ENCODE data around the gene BACH2. TPM values are rescaled to one million over a fixed set of nuclear protein-coding genes. Genes with fewer than 3 reads are reported as not detected.
"Not testable (repeated sequence)": the region's sequence is repeated elsewhere in the genome, so short reads cannot be mapped to it uniquely, and the experiment has no call there.

BACH2 gene
- total RNA-seq, 1 donor from 2014 or later, result 7.7 TPM

- Histone ChIP-seq H3K4me1 (no peaks in the 10 kb centered on the region), H3K27me3 (no peaks in the 10 kb centered on the region), H3K36me3 (no peaks in the 10 kb centered on the region), H3K27ac (no peak overlapping the region), H3K9me3 (no peaks in the 10 kb centered on the region), H3K4me3 (no peak overlapping the region)
- no peak for TF ChIP-seq CTCF (IDR thresholded peaks at IDR 0.05)
- DNase-seq (ENCODE audit: low spot score in 2 of 2), result no peak
- intact Hi-C loops (cut with DNase I), result no loop called here
These were observed 228.4 kb downstream of the BACH2 start for GRCh38 chr6:90068264-90068663.

GRCh38 chr6:90066697-90067096 is 229.9 kb downstream of the BACH2 start:
- DNase-seq (ENCODE audit: low spot score in 2 of 2), result no peak
- H3K27ac ChIP-seq, result no peak overlapping the region
- no peaks in the 10 kb centered on the region for H3K27me3 ChIP-seq
- no peaks in the 10 kb centered on the region for H3K4me1 ChIP-seq
- no peak for TF ChIP-seq CTCF (IDR thresholded peaks at IDR 0.05)
- intact Hi-C loops (cut with DNase I), result no loop called here
- H3K36me3 ChIP-seq, result no peaks in the 10 kb centered on the region
- H3K9me3 ChIP-seq, result no peaks in the 10 kb centered on the region
- H3K4me3 ChIP-seq, result no peak overlapping the region

- H3K4me3 ChIP-seq, result no peak overlapping the region
- no peak overlapping the region for H3K27ac ChIP-seq
- intact Hi-C loops (cut with DNase I), result no loop called here
- no peaks in the 10 kb centered on the region for H3K27me3 ChIP-seq
- no peak for TF ChIP-seq CTCF (IDR thresholded peaks at IDR 0.05)
- no peaks in the 10 kb centered on the region for H3K9me3 ChIP-seq
- no peak for DNase-seq (ENCODE audit: low spot score in 2 of 2)
- H3K36me3 ChIP-seq, result no peaks in the 10 kb centered on the region
- H3K4me1 ChIP-seq, result no peaks in the 10 kb centered on the region
These were observed 231.5 kb downstream of the BACH2 start for GRCh38 chr6:90065173-90065572.

GRCh38 chr6:90062667-90063066 is 234.0 kb downstream of the BACH2 start:
- DNase-seq (ENCODE audit: low spot score in 2 of 2), result no peak
- Histone ChIP-seq H3K9me3 (no peaks in the 10 kb centered on the region), H3K4me3 (no peak overlapping the region), H3K27ac (no peak overlapping the region), H3K4me1 (no peaks in the 10 kb centered on the region), H3K36me3 (no peaks in the 10 kb centered on the region), H3K27me3 (no peaks in the 10 kb centered on the region)
- TF ChIP-seq CTCF (IDR thresholded peaks at IDR 0.05), result no peak
- intact Hi-C loops (cut with DNase I), result no loop called here

- no peak overlapping the region for H3K4me3 ChIP-seq
- H3K4me1 ChIP-seq, result no peaks in the 10 kb centered on the region
- no peaks in the 10 kb centered on the region for H3K27me3 ChIP-seq
- no peak for DNase-seq (ENCODE audit: low spot score in 2 of 2)
- H3K9me3 ChIP-seq, result no peaks in the 10 kb centered on the region
- intact Hi-C loops (cut with DNase I), result no loop called here
- H3K27ac ChIP-seq, result no peak overlapping the region
- TF ChIP-seq CTCF (IDR thresholded peaks at IDR 0.05), result no peak
- H3K36me3 ChIP-seq, result no peaks in the 10 kb centered on the region
These were observed 234.6 kb downstream of the BACH2 start for GRCh38 chr6:90062051-90062450.

GRCh38 chr6:90059178-90059577 is 237.5 kb downstream of the BACH2 start:
- H3K36me3 ChIP-seq; H3K27ac ChIP-seq; H3K4me1 ChIP-seq; H3K4me3 ChIP-seq; intact Hi-C loops (cut with DNase I); DNase-seq (ENCODE audit: low spot score in 2 of 2); H3K27me3 ChIP-seq; H3K9me3 ChIP-seq: not testable (repeated sequence)

- H3K27ac ChIP-seq; H3K27me3 ChIP-seq; DNase-seq (ENCODE audit: low spot score in 2 of 2); H3K36me3 ChIP-seq; intact Hi-C loops (cut with DNase I); H3K4me3 ChIP-seq; H3K9me3 ChIP-seq; H3K4me1 ChIP-seq: not testable (repeated sequence)
These were observed 240.7 kb downstream of the BACH2 start for GRCh38 chr6:90055924-90056323.

- H3K27ac ChIP-seq; DNase-seq (ENCODE audit: low spot score in 2 of 2); H3K4me3 ChIP-seq; H3K27me3 ChIP-seq; H3K4me1 ChIP-seq; intact Hi-C loops (cut with DNase I); H3K9me3 ChIP-seq; H3K36me3 ChIP-seq: not testable (repeated sequence)
These were observed 242.4 kb downstream of the BACH2 start for GRCh38 chr6:90054193-90054592.

Measured in ascending aorta (tissue), 2 donors.